GM10248 (cell line): Measurements from ENCODE around the gene AP5S1.
A peak's percentile ranks its signal among the peaks of the same experiment; 100 is the strongest.

Experiments used
- CTCF ChIA-PET: fragments of 300-600 bp; sonication (Branson Sonifier 250); formaldehyde crosslinking; extraction: SDS; loops from one replicate; lab custom pipeline; 2021; ENCODE audit warnings: antibody characterized with exemption; lab: Yijun Ruan, JAX
- POLR2A ChIA-PET: fragments of 350-650 bp; sonication (Branson Sonifier 250); formaldehyde crosslinking; extraction: SDS; loops from one replicate; lab custom pipeline; 2020; ENCODE audit warnings: antibody characterized with exemption; lab: Yijun Ruan, JAX
- DNase-seq: peaks from one replicate; pipeline ENCODE4 v3.0.0; 2012; ENCODE audit errors: extremely low spot score
- TF ChIP-seq, protein P1 (sequence below): IDR thresholded peaks from 2 replicates; pipeline ENCODE4 v1.5.1; 2012; ENCODE audit warnings: mild to moderate bottlenecking, low read depth; ENCODE audit errors: extremely low read depth, missing control alignments, control extremely low read depth

AP5S1 gene

DNA sequence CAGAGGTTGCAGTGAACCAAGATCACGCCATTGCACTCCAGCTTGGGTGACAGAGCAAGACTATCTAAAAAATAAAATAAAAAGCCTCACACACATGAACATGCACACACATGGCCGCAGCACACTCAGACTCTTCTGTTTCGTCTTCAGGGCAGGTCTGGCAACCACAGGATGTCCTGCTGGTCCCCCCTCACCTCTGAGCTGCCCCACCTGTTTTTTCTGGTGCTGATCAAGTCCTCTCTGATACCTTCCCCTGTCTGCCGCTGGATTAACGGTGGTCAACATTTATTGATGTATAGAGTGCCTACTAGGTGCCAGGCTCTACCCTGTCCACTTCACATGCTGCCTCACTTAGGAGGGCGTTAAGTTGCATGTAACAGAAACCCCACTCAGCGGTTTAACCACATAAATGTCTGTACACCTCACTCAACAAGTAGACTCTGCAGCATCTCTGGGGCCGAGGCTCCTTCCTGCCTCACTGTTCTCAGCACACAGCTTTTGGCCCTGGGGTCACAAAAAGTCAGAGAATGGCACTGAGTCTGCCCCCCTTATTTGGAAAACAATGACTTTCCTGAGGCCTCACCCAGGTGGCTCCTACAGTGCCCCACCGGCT is 4.5 kb upstream of the AP5S1 start:
- POLR2A ChIA-PET = interaction anchor here (0.6 to 0.7 kb wide), 2 partner anchors 166 to 964 kb away, joined by 3 to 4 read pairs; no protein-coding TSS in a partner anchor

DNA sequence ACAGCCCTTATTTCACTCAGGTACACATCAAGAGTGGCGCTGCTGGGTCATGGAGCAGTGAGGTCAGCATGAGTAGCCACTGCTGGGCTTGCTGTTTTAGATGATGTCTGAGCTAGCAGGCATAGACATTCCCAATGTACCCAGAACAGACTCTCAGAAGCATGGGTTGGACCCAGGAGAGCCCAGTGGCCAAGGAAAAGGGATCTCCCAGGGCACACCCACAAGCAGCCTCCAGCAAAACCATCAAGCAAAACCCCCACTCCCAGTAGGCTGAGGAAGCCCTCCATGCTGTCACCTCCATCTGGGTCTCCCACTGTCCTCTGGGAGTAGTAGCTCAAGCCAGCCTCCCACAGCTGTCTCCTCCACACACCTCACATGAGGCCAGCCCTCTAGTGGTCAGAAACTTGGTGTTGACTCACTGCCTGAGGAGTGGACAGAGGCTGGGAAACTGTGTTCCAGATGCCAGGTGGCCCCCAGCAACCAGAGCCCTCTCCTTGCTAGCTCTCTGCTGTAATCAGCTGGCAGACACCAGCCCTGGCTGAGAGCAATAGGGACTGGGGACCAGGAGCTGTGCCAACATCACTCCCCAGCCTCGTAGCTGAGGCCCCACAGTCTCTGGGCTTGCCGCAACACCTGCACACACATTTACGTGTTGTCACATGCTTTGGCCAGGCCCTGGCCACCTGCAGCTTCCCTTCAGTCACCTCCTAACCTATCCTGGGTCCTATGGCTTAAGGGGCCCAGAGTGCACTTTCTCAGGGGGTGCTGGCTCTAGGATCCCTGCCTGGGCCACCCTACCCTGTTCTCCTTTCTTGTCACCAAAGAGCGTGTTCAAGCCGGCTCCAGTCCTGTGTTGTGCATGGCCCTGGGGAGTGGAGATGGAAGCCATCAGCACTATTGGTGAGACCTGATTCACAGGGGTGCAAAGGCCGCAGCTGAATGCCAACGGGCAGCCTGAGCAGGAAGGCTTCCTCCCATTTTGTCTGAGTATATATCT is 1.9 kb upstream of the AP5S1 start:
- TF ChIP-seq, protein P1, sequence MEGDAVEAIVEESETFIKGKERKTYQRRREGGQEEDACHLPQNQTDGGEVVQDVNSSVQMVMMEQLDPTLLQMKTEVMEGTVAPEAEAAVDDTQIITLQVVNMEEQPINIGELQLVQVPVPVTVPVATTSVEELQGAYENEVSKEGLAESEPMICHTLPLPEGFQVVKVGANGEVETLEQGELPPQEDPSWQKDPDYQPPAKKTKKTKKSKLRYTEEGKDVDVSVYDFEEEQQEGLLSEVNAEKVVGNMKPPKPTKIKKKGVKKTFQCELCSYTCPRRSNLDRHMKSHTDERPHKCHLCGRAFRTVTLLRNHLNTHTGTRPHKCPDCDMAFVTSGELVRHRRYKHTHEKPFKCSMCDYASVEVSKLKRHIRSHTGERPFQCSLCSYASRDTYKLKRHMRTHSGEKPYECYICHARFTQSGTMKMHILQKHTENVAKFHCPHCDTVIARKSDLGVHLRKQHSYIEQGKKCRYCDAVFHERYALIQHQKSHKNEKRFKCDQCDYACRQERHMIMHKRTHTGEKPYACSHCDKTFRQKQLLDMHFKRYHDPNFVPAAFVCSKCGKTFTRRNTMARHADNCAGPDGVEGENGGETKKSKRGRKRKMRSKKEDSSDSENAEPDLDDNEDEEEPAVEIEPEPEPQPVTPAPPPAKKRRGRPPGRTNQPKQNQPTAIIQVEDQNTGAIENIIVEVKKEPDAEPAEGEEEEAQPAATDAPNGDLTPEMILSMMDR = peak; percentile 64
- peak; percentile 65 for DNase-seq
- ChIA-PET POLR2A (interaction anchor here (0.6 to 1.2 kb wide), 4 partner anchors 14 to 32 kb away, joined by 3 to 7 read pairs (median 6); partner anchors contain the start of gene CENPB), CTCF (interaction anchor here (0.8 to 7.1 kb wide), 25 partner anchors 9 to 274 kb away, joined by 3 to 63 read pairs (median 4); partner anchors contain the start of genes CDC25B, CENPB and SPEF1)

More for the DNA sequence above, 4.5 kb upstream of the AP5S1 start:
- TF ChIP-seq, protein P1 = no peak
- CTCF ChIA-PET = interaction anchor here (1.3 to 7.1 kb wide), 4 partner anchors 10 to 29 kb away, joined by 3 to 63 read pairs (median 6); partner anchors contain the start of gene CENPB
- DNase-seq = no peak

DNA sequence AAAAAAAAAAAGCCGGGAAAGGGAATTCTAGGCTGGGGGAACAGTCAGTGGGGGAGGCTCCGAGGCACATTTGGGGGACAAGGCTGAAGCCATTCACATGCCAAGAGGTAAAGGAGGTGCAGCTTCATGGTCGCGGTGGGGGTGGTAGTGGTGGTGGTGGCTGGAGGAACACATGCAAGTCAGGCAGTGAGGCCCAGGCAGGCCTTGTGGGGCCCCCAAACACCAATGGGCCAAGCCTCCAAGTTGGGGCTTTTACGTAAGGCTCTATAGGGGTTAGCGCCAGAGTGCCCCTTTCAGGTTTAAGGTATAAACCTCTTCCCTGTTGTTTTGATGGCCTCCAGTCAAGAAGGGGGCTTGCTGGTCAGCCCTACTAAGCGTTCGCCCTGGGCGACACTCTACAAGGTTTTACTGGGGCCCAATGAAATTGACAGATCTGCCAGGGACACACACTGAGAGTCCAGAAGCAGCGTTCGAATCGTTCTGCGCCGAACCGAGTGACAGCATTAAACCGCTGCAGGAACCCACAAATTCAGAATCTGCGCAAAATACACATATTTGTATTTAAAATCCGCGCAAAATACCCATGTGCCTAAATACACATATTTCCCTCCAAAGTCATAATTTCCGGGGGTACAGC is 818 bp upstream of the AP5S1 start:
- POLR2A ChIA-PET = interaction anchor here (0.6 to 0.7 kb wide), 2 partner anchors 19 to 33 kb away, joined by 7 read pairs; partner anchors contain the start of gene CENPB
- CTCF ChIA-PET = interaction anchor here (0.8 to 7.1 kb wide), 26 partner anchors 8 to 266 kb away, joined by 3 to 63 read pairs (median 6); partner anchors contain the start of genes CDC25B, CENPB and SPEF1

DNA sequence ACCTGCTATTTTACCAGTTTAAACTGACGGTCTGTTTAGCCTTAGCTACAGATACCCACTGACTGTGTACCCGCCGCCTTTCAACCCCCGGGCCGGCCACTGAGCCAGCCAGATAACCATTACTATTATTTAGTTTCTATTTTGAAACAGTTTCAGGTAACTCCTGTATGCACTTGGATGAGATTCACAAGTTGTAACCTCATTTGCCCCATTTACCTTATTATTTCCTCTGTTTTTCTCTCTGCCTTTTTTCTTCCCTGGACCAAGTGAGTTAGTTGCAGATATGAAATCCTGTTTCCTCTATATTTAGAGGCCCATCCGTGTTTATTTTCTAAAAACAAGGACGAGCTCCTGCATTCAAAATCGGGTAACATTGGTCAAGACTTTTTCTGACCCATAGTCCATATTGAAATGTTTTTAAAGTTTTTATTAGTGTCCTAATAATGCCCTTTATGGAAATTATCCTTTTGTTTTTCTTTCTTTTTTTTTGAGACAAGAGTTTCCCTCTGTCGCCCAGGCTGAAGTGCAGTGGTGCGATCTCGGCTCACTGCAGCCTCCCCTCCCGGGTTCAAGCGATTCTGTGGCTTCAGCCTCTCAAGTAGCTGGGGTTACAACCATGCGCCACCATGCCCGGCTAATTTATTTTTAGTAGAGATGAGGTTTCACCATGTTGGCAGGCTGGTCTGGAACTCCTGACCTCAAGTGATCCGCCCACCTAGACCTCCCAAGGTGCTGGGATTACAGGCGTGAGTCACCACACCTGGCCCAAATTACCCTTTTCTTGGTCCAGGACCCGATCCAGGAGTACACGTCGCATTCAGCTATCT is 767 bp downstream of the AP5S1 start:
- ChIA-PET POLR2A (interaction anchor here (0.7 to 1.0 kb wide), 3 partner anchors 24 to 1169 kb away, joined by 3 to 5 read pairs (median 3); partner anchors contain the start of gene NOP56), CTCF (interaction anchor here (0.7 to 7.1 kb wide), 26 partner anchors 9 to 264 kb away, joined by 3 to 63 read pairs (median 4); partner anchors contain the start of genes CDC25B and CENPB)
- no peak for DNase-seq
- TF ChIP-seq, protein P1 = no peak

More for the DNA sequence above, 818 bp upstream of the AP5S1 start:
- TF ChIP-seq, protein P1 = no peak
- DNase-seq = no peak

DNA sequence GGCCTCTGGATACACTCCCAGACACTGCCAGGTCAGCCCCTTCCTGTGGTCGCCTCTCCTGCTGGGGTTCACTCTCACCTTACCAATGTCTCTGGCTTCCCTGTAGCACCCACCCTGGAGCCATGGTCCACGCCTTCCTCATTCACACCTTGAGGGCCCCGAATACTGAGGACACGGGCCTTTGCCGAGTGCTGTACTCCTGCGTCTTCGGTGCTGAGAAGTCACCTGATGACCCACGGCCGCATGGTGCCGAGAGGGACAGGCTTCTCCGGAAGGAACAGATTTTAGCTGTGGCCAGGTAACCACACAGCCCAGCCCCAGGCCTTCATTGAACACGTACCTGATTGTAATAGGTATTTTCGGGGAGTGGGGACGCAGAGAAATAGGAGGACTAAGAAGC is 1.6 kb downstream of the AP5S1 start:
- ChIA-PET POLR2A (interaction anchor here (0.7 kb wide), 1 partner anchor 24 kb away, joined by 3 read pairs; no protein-coding TSS in a partner anchor), CTCF (interaction anchor here (0.9 to 7.1 kb wide), 4 partner anchors 11 to 249 kb away, joined by 3 to 63 read pairs (median 12); partner anchors contain the start of gene CENPB)
- TF ChIP-seq, protein P1 = no peak
- no peak for DNase-seq
